Dermis blood vessel endothelial cell (primary cell): ENCODE results near the gene UEVLD. TPM values are rescaled to one million over a fixed set of nuclear protein-coding genes. Genes with fewer than 3 reads are reported as not detected.
"Not testable (repeated sequence)": the region's sequence is repeated elsewhere in the genome, so short reads cannot be mapped to it uniquely, and the experiment has no call there.

Experiments
- DNase-seq: peaks from one replicate; pipeline ENCODE4 v3.0.0; 2010
- total RNA-seq: library from RNA; depleted of rRNA; stranded (reverse); fragments of >200 nt; gene quantifications from 2 replicates; pipeline ENCODE4 v1.2.3, GENCODE V29; 2014

The UEVLD gene
- total RNA-seq = 27.7 and 27.9 TPM in 2 replicates

GRCh38 chr11:18588297-18589252, at the start of gene UEVLD:
Gene UEVLD, minus strand, starts transcription at chr11:18588734. Its CDS starts 80 bp downstream, at chr11:18588654.
- peak; percentile 90 for DNase-seq

- peak; percentile 100 for DNase-seq
Observed at GRCh38 chr11:18634140-18635032, 45.9 kb upstream of the UEVLD start, which contains the start of gene SPTY2D1. Gene SPTY2D1, minus strand, starts transcription at chr11:18634342. Its CDS starts 85 bp downstream, at chr11:18634257.

GRCh38 chr11:18633256-18634139, 45.0 kb upstream of the UEVLD start:
- peak; percentile 7 for DNase-seq

- DNase-seq = no peak
Observed at GRCh38 chr11:18632841-18633240, 44.3 kb upstream of the UEVLD start.

GRCh38 chr11:18624161-18624560, 35.6 kb upstream of the UEVLD start:
- DNase-seq = no peak

GRCh38 chr11:18623707-18624106, 35.2 kb upstream of the UEVLD start:
- DNase-seq = no peak

GRCh38 chr11:18618342-18619025, 29.9 kb upstream of the UEVLD start:
- peak; percentile 26 for DNase-seq

GRCh38 chr11:18617688-18618341, 29.3 kb upstream of the UEVLD start:
- DNase-seq = no peak

GRCh38 chr11:18615628-18616392, 27.3 kb upstream of the UEVLD start:
- no peak for DNase-seq

- no peak for DNase-seq
Observed at GRCh38 chr11:18614667-18615066, 26.1 kb upstream of the UEVLD start.

- no peak for DNase-seq
Observed at GRCh38 chr11:18612394-18612793, 23.9 kb upstream of the UEVLD start.

GRCh38 chr11:18611196-18611595, 22.7 kb upstream of the UEVLD start:
- no peak for DNase-seq

GRCh38 chr11:18608376-18608775, 19.8 kb upstream of the UEVLD start:
- DNase-seq = peak; percentile 77

- no peak for DNase-seq
Observed at GRCh38 chr11:18600915-18601569, 12.5 kb upstream of the UEVLD start.

GRCh38 chr11:18599739-18600230, 11.3 kb upstream of the UEVLD start, which contains the start of gene MISFA:
Gene MISFA, plus strand, starts transcription at chr11:18599789. Its CDS starts 140 bp downstream, at chr11:18599929.
- DNase-seq = no peak

GRCh38 chr11:18594999-18595749, 6.6 kb upstream of the UEVLD start:
- DNase-seq = no peak

GRCh38 chr11:18594088-18594487, 5.6 kb upstream of the UEVLD start:
- DNase-seq = not testable (repeated sequence)

- no peak for DNase-seq
Observed at GRCh38 chr11:18590571-18590970, 2.0 kb upstream of the UEVLD start.
